Cortex of kidney (tissue), 1 donor: Measurements from ENCODE around the gene LRRC4.

Experiments used
- DNase-seq: peaks from one replicate; lab custom pipeline; 2025; lab: John Stamatoyannopoulos, UW

LRRC4 gene

DNA sequence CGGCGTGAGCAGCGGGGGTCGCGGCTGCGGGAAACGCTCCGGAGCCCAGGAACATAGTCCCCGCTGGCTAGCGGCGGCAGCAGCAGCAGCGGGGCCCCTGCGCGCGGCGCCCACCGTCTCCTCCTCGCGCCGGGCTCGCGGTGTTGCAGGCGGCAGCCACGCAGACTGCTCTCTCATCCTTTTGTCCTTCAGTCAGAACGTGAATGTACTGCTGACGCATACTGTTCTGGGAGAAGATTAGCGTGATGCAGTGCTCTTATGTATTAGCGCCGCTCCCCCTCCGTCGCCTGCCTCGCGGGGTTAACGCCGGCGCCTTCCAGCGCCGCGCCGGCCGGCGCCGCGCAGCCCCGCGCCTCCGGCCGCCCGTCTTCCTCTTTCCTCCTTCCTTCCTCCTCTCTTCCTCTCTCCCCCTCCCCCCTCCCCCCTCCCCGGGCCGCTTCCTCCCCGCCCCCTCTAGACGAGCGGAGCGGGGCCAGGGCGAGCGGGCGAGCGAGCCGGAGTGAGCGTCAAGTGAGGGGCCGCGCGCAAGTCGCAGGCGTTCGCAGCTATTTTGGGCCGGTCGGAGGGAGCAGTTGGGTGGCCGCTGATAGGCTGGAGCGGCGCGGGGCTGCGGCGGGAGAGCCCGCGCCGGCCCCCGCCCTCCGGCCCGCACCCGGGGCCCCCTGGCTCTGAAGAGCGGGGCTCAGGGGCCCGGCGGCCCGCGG lies 816 bp upstream of the LRRC4 start:
- DNase-seq = no peak

DNA sequence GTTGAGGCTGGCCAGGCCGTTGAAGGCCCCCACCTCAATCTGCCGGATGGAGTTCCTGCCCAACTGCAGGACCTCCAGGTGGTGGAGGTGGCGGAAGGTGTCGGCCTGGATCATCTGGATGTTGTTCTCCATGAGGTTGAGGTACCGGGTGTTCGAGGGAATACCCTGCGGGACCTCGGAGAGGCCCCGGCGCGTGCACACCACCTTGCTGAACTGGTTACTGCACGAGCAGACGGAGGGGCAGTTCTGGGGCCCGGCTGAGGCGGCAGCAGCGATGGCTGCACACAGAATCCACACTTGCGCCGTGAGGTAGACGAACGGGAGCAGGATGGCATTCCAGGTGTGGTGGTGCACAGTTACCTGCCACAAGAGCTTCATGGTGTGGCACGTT lies 979 bp downstream of the LRRC4 start:
- no peak for DNase-seq

GRCh38 chr7:128029405-128029995 lies 1.7 kb downstream of the LRRC4 start:
- no peak for DNase-seq

DNA sequence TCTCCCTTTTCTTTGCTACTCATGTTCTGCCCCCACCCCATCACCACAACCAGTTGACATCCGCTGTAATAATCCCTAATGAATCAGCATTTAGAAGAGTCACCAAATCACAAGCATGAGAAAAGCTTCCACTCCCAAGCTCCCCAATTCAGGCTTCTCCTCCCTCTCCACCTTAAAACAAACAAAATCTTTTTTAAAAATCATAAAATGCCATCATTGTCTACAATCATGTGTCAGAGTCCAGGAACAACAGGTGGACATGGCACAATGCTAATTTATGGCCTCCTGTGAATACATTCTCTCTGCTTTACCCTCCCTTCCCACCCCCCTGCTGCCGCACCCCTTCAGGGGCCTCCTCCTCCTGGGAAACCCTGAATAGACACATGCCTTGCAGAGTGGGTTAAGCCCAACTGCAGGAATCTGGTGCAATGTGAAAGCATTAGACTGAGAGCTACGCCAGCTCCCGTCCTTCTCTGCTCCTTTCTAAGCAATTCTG lies 3.7 kb downstream of the LRRC4 start:
- no peak for DNase-seq

GRCh38 chr7:128026551-128026950 lies 4.7 kb downstream of the LRRC4 start:
- no peak for DNase-seq

DNA sequence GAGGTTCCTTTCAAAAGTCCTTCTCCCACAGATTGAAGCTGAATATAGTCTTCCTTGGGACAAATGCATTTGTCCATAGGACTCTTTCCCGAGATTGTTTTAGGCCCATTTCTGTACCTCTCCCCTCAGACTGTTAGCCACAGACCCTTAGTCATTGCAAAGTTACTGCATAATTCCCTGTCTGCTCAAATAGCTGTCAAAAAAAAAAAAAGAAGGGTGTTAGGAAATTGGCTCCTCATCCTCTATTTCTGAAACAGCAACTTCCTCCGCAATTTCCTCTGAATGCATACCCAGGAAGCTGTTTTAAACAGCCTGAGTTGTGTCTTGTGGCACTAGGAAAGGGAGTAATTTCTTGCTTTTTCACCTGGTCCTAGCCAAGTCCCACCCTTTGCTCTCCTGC lies 5.4 kb downstream of the LRRC4 start:
- DNase-seq = no peak

GRCh38 chr7:128025380-128025779 lies 5.9 kb downstream of the LRRC4 start:
- DNase-seq = no peak

DNA sequence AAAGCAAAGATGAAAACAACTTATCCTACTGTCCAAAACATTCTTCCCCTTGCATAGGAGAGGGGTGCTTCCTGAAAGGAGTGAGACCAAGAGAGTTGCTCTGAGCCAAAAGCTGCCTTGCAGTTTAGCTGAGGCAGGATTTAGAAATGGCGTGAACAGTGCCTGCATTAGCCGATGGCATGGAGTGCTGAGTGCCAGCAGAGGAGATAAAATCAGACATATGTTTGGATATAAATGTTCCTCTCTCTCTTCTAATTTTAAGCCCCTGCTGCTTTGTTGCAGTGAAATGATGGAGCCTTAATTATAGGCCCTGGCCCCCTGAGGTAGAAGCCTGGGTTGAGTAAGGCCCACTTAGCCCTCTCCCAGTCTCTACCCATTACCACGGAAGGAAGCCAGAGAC lies 7.1 kb downstream of the LRRC4 start:
- DNase-seq = no peak

GRCh38 chr7:128022631-128023532 lies 8.4 kb downstream of the LRRC4 start:
- DNase-seq = no peak

GRCh38 chr7:128021366-128021765 lies 9.9 kb downstream of the LRRC4 start:
- no peak for DNase-seq

DNA sequence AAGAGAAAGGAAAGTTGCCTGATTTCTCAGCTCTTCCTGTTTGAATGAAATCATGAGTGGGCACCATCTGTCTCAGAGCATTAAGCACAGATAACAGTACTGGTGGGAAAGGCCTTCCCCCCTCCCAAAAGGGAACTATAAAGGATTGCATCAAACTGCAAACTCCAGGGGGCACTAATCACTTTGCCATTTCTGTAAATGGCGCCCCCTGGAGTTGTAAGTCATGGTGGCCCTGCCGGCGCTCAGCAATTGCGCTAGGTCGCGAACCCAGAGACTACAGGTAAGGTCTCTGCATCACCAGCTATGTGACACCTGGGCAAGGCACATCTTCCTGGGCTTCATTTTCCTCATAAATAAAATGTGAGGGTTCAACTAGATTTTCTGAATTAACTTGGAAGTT lies 11.1 kb downstream of the LRRC4 start:
- DNase-seq = no peak

- DNase-seq = no peak
These were observed 11.9 kb downstream of the LRRC4 start for GRCh38 chr7:128019288-128019687.

DNA sequence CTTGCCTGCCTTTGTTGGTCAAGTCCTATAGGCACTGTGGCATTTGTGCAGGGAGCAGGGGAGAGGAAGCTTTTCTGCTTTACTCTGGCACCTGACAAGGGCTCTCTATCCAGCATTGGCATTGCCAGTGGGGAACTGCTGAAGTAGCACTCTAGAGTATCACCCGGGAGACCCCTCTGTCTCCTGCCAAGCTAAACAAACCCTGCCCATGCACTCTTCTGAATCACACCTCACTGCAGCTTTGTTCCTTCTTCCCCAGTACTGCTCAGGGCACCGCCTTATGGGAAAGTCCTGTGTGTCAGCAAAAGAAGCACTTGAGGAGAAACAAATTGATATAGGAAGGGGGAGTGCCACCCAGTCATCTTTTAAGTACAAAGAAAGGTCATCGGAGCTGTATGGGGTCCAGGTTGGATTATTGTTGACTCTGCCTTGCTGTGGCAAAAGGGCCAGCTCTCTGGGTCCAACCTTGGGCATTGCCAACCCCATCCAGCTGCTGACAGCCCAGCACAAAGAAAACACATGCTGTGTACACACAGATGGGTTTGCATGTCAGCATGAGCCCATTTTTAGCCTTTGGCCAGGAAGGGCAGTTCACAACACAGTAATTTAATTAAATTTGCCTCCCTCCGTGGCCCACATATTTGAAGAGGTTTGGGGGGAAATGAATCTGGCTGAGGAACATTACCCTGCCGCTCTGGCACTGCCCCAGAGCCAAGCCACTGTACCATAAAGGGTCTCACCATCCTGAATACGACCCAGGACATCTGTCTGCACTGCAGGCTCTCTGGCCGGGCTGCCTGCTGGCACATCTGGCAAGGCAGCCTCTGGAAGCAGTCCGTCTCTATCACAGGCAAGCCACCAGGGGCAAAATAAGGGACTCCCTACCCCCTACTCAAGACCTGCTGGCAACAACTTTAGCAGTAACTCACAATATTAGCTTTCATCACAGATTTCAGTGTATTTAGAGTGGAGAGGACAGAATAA lies 13.1 kb downstream of the LRRC4 start:
- DNase-seq = no peak

GRCh38 chr7:128017460-128017859 lies 13.8 kb downstream of the LRRC4 start:
- no peak for DNase-seq

- DNase-seq = no peak
These were observed 16.4 kb downstream of the LRRC4 start for GRCh38 chr7:128014811-128015210.

DNA sequence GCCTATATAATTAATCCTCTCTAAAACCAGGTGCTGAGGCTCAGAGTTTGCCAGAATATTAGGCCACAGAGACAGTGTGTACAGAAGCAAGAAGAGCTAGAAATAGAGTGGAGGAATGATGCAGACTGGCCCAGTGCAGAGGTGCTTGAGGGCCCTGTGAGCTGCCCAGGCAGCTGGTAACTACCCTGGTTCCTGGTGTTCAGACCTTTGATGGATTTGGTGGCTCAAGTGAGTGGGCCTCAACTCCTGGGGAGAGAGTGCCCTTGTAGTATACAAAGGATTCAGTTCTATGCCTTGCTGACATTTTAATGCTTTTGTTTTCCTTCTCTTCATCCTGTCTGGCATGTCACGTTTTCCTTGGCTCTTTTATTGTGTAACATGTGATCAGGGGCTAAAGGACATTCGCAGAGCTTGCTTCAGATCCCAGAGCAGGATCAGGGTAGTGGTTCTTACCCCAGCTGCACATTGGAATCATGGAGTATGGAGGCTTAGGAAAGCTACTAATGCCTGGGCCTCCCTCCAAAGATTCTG lies 20.0 kb downstream of the LRRC4 start:
- no peak for DNase-seq

DNA sequence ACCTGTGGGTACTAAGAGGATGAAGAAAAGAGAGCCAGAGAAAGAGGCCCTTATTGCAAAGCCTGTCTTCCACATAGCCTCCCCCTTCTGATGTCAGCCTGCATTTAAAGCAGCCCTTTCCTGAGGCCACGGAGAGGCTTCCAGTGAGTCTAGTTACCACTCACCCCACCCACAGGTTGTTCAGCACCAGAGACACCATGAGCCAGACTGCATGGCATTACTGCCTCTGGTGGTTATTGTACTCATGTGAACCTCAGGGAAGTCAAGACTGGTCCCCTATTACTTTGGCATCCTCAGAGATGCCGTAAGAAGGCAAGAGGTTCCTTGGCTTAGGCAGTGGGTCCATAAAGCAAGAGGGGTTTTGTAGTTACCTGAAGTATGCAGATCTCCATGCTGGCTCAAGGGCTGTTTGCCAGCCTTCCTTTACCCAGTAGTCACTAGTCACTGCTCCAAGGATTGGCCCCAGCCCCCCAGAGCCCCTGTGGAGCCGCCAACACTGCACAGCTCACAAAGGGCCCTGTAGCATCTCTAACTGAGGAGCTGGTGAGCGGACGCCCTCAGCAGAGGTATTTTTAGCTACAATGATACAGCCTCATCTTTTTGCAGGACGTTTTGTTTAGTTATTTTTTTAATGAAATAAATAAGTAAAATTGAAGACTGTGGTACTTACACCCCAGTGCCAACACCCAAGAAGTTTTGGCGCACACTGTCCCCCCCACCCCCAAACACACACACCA lies 20.7 kb downstream of the LRRC4 start:
- DNase-seq = no peak

- DNase-seq = no peak
These were observed 22.5 kb downstream of the LRRC4 start for GRCh38 chr7:128008744-128009143.

DNA sequence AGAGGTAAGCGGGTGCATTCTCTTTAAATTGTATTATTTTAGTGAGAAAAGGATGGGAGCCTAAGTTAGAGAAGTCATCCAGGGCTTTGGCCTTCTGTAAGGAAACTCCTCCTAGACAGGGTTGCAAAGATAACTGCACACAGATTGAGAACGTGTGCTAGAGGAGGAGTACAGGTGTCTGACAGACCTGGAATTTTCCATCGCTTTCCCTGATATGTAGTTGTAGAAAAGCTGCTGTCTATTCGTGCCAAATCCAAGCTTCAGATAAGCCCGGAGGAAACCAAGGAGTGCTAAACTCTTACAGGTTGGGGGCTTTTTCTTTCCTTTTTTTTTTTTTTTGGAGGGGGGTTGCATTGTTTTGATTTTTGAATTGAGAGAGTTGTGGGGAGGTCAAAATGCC lies 23.1 kb downstream of the LRRC4 start:
- no peak for DNase-seq

- no peak for DNase-seq
These were observed 23.9 kb downstream of the LRRC4 start for GRCh38 chr7:128007303-128007680.
